ENCODE data around the gene ADAM12. TPM values are rescaled to one million over a fixed set of nuclear protein-coding genes. Genes with fewer than 3 reads are reported as not detected.

Gene ADAM12
- total RNA-seq, 1 experiment from 2014 or later, result 0.24 TPM

DNA sequence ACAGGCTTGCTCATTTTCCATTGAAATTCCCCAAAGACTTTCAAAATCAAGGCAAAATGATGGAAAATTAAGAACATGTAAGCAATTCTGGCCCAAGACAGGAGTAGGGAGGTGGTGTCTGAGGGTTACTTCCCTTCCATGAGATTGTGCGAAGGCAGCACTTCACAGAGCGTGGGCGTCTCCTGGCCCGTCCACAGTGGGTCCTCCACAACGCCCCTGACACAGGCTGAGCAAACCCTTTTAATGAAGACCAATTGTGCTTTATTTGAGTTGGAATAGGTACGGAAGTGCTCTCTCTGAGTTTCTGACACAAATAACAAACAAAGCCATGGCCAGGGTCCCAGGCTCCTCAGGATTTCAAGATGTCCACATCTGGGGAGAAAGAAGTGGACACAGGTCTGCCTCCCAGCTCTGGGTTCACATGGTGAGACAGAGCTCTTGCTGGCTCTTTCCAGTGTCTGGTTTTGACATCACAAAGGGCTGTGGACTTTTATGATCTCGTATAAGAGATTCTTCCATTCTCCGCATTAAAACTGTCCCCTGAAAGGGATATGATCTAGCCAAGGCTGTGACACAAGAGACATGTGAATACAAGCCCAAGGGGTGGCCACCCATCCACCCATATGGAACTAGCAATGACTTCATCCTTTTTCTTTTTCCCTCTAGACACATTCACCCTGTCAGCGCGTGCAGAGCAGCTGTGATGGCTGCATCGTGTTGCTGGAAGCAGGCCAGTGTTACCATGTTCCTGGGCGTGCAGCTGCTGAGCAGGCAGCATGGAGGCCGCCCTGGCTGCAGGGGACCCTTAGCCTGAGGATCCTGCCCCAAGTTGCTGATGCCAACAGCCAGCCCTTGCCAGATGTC is 145.6 kb downstream of the ADAM12 start:
- Histone ChIP-seq H3K23me2 (ENCODE audit: insufficient read length, low read depth, low read length, poor library complexity, severe bottlenecking) (no peaks in the 10 kb centered on the region), H2BK5ac (ENCODE audit: insufficient read length, low read length) (no peak overlapping the region), H3K9me3 (ENCODE audit: control insufficient read depth, low read depth, low read length) (no peaks in the 10 kb centered on the region), H4K20me1 (ENCODE audit: control insufficient read depth, insufficient read depth, insufficient read length) (no peaks in the 10 kb centered on the region), H3K14ac (ENCODE audit: insufficient read depth, low read length) (no peak overlapping the region), H3K79me1 (ENCODE audit: insufficient read depth, low read depth, low read length, poor library complexity, severe bottlenecking) (no peaks in the 10 kb centered on the region), H3K4me1 (ENCODE audit: insufficient read depth, low read length) (no peaks in the 10 kb centered on the region), H4K8ac (replicated peaks; ENCODE audit: insufficient read length, low read depth, low read length) (no peak overlapping the region), H3K27ac (ENCODE audit: insufficient read length, low read depth, low read length) (no peak overlapping the region), H3K79me2 (ENCODE audit: insufficient read depth, low read length) (no peaks in the 10 kb centered on the region), H3K4ac (ENCODE audit: low read depth, low read length) (no peak overlapping the region), H2AFZ (ENCODE audit: low read length) (no peak overlapping the region), H2AK5ac (ENCODE audit: insufficient read length, low read length) (no peak overlapping the region), H3K9ac (ENCODE audit: extremely low read depth, insufficient read length, low read length) (no peak overlapping the region), H3K18ac (ENCODE audit: insufficient read length, low read depth, low read length) (no peak overlapping the region), H3K56ac (ENCODE audit: insufficient read length, low read depth, low read length) (no peak overlapping the region), H3K23ac (ENCODE audit: insufficient read length, low read depth, low read length) (no peak overlapping the region), H2BK12ac (ENCODE audit: insufficient read length, low read depth, low read length) (no peak overlapping the region), H3K4me2 (ENCODE audit: insufficient read depth, insufficient read length, low read length) (no peak overlapping the region), H3K27me3 (ENCODE audit: insufficient read depth, low read length) (no peaks in the 10 kb centered on the region), H3T11ph (ENCODE audit: low read length) (no peak overlapping the region), H2BK20ac (ENCODE audit: low read depth, low read length, poor library complexity, severe bottlenecking) (no peak overlapping the region), H4K91ac (ENCODE audit: insufficient read length, low read depth, low read length) (no peak overlapping the region), H2BK120ac (ENCODE audit: low read depth, low read length, poor library complexity, severe bottlenecking) (no peak overlapping the region), H4K5ac (ENCODE audit: insufficient read length, low read depth, low read length) (no peak overlapping the region), H2BK15ac (ENCODE audit: low read depth, low read length) (no peak overlapping the region)
- no peaks in the 10 kb centered on the region for H3K27me3 Mint-ChIP-seq (ENCODE audit: low read depth)
- no peaks in the 10 kb centered on the region for H3K36me3 Mint-ChIP-seq (ENCODE audit: insufficient read depth in 1 of 3, low read depth in 3 of 3)
- H3K27ac Mint-ChIP-seq, result no peak overlapping the region
- peaks cover 7 to 10% of the 10 kb centered on the region in 2 experiments for H3K4me1 Mint-ChIP-seq
- TF ChIP-seq, protein P1, sequence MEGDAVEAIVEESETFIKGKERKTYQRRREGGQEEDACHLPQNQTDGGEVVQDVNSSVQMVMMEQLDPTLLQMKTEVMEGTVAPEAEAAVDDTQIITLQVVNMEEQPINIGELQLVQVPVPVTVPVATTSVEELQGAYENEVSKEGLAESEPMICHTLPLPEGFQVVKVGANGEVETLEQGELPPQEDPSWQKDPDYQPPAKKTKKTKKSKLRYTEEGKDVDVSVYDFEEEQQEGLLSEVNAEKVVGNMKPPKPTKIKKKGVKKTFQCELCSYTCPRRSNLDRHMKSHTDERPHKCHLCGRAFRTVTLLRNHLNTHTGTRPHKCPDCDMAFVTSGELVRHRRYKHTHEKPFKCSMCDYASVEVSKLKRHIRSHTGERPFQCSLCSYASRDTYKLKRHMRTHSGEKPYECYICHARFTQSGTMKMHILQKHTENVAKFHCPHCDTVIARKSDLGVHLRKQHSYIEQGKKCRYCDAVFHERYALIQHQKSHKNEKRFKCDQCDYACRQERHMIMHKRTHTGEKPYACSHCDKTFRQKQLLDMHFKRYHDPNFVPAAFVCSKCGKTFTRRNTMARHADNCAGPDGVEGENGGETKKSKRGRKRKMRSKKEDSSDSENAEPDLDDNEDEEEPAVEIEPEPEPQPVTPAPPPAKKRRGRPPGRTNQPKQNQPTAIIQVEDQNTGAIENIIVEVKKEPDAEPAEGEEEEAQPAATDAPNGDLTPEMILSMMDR (conservative IDR thresholded peaks at IDR 0.05), result no peak
- DNase-seq, result no peak
- H3K9me3 Mint-ChIP-seq, result no peaks in the 10 kb centered on the region; a peak in 1 of 5 replicates
- no peak overlapping the region for H3K4me3 Mint-ChIP-seq
- no CpG with 5 or more reads among the region's 13 CpGs for WGBS (ENCODE audit: extremely low coverage, insufficient read length, low lambda C conversion rate)

Measured in H9 (cell line).